Left ventricle myocardium inferior (tissue), 1 donor: Measurements from ENCODE around the gene FEV. TPM values are rescaled to one million over a fixed set of nuclear protein-coding genes. Genes with fewer than 3 reads are reported as not detected.

ENCODE experiments used
- DNase-seq: peaks from one replicate; pipeline ENCODE4 v3.0.0-alpha.2; 2020
- H3K27ac ChIP-seq: fragments of 200-600 bp; replicated peaks from 2 replicates; pipeline ENCODE4 v1.8.0; 2021
- H3K27me3 ChIP-seq: fragments of 200-600 bp; 2 replicates; pipeline ENCODE4 v1.8.0; 2021; ENCODE audit warnings: low read depth
- H3K36me3 ChIP-seq: fragments of 200-600 bp; 2 replicates; pipeline ENCODE4 v1.8.0; 2021
- H3K4me1 ChIP-seq: fragments of 200-600 bp; 2 replicates; pipeline ENCODE4 v1.8.0; 2021
- H3K4me3 ChIP-seq: fragments of 200-600 bp; 2 replicates; pipeline ENCODE4 v1.8.0; 2021; ENCODE audit warnings: mild to moderate bottlenecking, moderate library complexity
- H3K9me3 ChIP-seq: fragments of 200-600 bp; replicated peaks from 2 replicates; pipeline ENCODE4 v1.8.0; 2021
- intact Hi-C: fragments of 100-400 bp; cut with micrococcal nuclease; formaldehyde crosslinking; loops from one replicate; pipeline ENCODE4 v1.11.0; 2022
- total RNA-seq: library from RNA; stranded (reverse); fragmentation: NEBNext Ultra II Directional; extraction: Animal tissue kit (Norgen Biotek cat#: 25700); gene quantifications from one replicate; pipeline ENCODE4 v1.2.1, GENCODE V29; 2021
- TF ChIP-seq, protein P1 (sequence below): fragments of 200-600 bp; IDR thresholded peaks from 2 replicates; pipeline ENCODE4 v1.8.0; 2021; ENCODE audit warnings: antibody characterized with exemption, mild to moderate bottlenecking, borderline replicate concordance
- donor health status: DM: no; HTN: yes; CAD: no; lungs with severe emphysema.

FEV gene
- total RNA-seq, 1 donor from 2014 or later = not detected

DNA sequence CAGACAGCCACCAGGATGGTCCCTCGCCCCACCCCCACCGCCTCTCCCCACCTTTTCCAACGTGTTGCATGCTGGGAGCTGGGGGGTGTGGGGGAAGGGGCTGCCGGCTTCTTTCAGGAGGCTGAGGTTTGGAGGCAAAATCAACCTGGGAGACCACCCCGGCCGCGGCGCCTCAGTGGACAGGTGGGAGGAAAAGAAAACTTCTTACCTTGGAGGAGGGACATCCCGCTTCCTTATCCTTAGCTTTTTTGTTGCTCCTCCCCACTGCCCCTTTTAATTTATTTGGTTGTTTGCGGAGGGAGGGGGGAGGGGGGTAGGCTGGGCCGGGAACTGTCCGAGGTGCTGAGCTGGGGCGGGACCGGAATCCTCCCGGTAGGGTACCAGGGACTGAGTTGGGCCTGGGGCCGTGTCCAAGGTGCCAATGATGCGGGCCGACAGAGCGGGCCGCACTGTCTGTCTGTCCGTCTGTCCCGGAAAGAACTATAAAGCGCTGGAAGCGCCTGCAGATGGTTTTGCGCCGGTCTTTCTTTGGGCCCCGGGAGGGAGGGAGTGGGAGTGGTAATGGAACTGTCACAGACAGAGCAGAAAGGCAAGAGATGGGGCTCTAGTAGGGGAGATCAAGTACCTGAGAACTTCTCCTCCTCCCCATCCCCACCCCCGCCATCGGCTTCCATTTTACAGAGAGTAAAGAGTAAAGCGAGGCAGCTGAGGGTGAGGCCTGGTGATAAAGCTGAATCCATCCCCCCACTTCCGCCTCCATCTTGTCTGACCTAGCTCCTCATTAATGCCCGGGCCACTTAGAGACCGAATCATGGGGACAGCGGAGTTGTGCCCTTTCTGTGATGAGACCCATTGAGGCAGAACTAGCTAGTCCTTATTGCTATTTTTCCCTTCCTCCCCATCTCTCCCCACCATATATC, 23.1 kb downstream of the FEV start:
- intact Hi-C loops = no loop called here
- Histone ChIP-seq H3K36me3 (no peaks in the 10 kb centered on the region), H3K9me3 (no peaks in the 10 kb centered on the region), H3K4me3 (no peak overlapping the region), H3K27ac (no peak overlapping the region), H3K4me1 (peaks cover 24% of the 10 kb centered on the region), H3K27me3 (peaks cover 100% of the 10 kb centered on the region)
- TF ChIP-seq, protein P1, sequence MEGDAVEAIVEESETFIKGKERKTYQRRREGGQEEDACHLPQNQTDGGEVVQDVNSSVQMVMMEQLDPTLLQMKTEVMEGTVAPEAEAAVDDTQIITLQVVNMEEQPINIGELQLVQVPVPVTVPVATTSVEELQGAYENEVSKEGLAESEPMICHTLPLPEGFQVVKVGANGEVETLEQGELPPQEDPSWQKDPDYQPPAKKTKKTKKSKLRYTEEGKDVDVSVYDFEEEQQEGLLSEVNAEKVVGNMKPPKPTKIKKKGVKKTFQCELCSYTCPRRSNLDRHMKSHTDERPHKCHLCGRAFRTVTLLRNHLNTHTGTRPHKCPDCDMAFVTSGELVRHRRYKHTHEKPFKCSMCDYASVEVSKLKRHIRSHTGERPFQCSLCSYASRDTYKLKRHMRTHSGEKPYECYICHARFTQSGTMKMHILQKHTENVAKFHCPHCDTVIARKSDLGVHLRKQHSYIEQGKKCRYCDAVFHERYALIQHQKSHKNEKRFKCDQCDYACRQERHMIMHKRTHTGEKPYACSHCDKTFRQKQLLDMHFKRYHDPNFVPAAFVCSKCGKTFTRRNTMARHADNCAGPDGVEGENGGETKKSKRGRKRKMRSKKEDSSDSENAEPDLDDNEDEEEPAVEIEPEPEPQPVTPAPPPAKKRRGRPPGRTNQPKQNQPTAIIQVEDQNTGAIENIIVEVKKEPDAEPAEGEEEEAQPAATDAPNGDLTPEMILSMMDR = no peak
- DNase-seq = no peak

DNA sequence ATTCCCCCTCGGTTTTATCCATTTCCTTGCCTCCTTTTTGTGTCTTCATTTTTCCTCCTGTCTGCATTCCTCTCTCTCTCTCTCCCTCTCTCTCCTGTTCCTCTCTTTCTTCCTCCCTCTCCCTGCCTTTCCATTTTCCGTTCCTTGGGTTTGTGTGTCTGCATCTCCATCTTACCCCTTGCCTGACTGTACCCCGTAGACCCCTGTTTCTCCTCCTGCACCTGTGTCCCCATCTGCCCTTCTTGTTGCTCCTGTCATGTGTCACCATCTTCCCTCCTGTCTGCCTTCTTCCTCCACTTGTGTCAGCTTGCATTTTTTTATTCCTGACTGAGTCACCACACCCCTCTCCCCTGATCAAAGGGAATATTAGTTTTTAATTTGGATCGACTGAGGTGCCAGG, 23.8 kb downstream of the FEV start:
- no peak overlapping the region for H3K4me3 ChIP-seq
- no peaks in the 10 kb centered on the region for H3K36me3 ChIP-seq
- H3K4me1 ChIP-seq = peaks cover 24% of the 10 kb centered on the region
- H3K9me3 ChIP-seq = no peaks in the 10 kb centered on the region
- peaks cover 100% of the 10 kb centered on the region for H3K27me3 ChIP-seq
- no peak for DNase-seq
- intact Hi-C loops = no loop called here
- TF ChIP-seq, protein P1 = no peak
- no peak overlapping the region for H3K27ac ChIP-seq

DNA sequence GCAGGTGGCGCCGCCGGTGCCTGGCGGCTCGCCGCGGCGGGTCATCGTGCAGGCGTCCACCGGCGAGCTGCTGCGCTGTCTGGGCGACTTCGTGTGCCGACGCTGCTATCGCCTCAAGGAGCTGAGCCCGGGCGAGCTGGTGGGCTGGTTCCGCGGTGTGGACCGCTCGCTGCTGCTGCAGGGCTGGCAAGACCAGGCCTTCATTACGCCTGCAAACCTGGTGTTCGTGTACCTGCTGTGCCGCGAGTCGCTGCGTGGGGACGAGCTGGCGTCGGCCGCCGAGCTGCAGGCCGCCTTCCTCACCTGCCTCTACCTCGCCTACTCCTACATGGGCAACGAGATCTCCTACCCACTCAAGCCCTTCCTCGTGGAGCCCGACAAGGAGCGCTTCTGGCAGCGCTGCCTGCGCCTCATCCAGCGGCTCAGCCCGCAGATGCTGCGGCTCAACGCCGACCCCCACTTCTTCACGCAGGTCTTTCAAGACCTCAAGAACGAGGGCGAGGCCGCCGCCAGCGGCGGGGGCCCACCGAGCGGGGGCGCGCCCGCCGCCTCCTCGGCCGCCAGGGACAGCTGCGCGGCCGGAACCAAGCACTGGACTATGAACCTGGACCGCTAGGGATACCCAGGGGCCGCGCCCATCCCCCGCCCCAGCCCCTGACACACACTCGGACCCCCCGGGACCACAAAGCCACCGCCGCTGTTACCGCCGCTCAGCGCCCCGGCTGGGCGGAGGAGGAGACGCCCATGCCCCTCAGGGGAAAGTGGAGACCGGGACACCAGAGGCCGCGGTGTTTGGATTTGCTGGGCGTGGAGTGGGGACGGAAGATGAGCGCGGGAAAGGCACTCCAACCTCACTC, 24.4 kb downstream of the FEV start:
- Histone ChIP-seq H3K27me3 (peaks cover 100% of the 10 kb centered on the region), H3K36me3 (no peaks in the 10 kb centered on the region), H3K4me1 (peaks cover 24% of the 10 kb centered on the region), H3K4me3 (no peak overlapping the region), H3K27ac (no peak overlapping the region), H3K9me3 (no peaks in the 10 kb centered on the region)
- DNase-seq = no peak
- intact Hi-C loops = no loop called here
- TF ChIP-seq, protein P1 = no peak

DNA sequence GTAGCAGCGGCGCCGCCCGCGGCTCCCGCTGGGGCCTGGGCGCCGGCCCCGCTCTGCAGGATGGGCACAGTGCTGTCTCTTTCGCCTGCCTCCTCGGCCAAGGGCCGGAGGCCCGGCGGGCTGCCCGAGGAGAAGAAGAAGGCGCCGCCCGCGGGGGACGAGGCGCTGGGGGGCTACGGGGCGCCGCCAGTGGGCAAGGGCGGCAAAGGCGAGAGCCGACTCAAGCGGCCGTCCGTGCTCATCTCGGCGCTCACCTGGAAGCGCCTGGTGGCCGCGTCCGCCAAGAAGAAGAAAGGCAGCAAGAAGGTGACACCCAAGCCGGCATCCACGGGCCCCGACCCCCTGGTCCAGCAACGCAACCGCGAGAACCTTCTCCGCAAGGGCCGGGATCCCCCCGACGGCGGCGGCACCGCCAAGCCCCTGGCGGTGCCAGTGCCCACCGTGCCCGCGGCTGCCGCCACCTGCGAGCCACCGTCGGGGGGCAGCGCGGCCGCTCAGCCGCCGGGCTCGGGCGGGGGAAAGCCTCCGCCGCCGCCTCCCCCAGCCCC, 25.1 kb downstream of the FEV start:
- Histone ChIP-seq H3K4me3 (peak overlapping the region; percentile 61), H3K9me3 (no peaks in the 10 kb centered on the region), H3K27ac (no peak overlapping the region), H3K27me3 (peaks cover 100% of the 10 kb centered on the region), H3K4me1 (peaks cover 24% of the 10 kb centered on the region), H3K36me3 (no peaks in the 10 kb centered on the region)
- DNase-seq = no peak
- intact Hi-C loops = no loop called here
- TF ChIP-seq, protein P1 = no peak

DNA sequence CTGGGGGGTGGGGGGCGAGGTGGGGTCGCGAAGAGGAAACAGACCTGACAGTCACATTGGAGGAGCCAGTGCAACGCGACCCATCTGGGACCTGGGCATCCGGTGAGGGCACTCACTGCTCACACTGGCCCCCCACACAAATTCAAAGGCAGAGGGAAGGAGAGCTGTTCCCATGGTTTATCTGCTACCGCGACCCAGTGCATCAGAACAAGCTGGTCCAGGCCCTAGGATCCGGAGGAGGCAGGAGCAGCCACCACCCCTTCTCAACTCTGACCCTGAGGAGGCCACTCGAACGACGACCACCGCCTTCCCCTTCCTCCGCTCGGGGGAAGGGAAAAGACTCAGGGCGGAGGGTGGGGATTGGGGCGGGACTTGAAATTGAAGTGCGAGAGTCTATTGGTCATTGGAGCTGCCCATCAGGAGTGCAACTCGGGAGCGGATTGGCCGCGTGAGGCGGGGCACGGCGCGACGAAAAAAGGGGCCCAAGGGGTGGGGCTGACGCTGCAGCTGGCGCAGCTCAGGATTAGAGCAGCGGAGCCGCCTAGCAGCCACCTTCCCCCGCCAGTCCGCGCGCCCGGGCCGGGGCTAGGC, 25.7 kb downstream of the FEV start, which contains the start of gene CDK5R2:
Gene CDK5R2, plus strand, starts transcription at position 526 of the 591 bp plus-strand sequence. CDS start 155 bp downstream, outside the sequence.
- TF ChIP-seq, protein P1 = no peak
- no peak within 1 kb of the TSS for H3K27ac ChIP-seq
- intact Hi-C loops = no loop called here
- H3K27me3 ChIP-seq = peaks cover 100% of the 10 kb centered on the region
- H3K4me3 ChIP-seq = peak within 1 kb of the TSS; percentile 61
- peak; percentile 62 for DNase-seq
- H3K4me1 ChIP-seq = peaks cover 24% of the 10 kb centered on the region
- no peaks in the 10 kb centered on the region for H3K9me3 ChIP-seq
- H3K36me3 ChIP-seq = no peaks in the 10 kb centered on the region
